Coronary artery (tissue), 2 donors: ENCODE measurements around the gene IRS2.

Experiments
- DNase-seq: peaks from one replicate; pipeline ENCODE4 v3.0.0-alpha.2; 2017; ENCODE audit warnings: low spot score
- H3K27ac ChIP-seq, 2 donors: fragments of 200-600 bp; sonication (generic); one replicate each; pipeline ENCODE4 v1.5.1; 2016 to 2019
- H3K4me3 ChIP-seq: fragments of 200-600 bp; sonication (generic); 2 replicates; pipeline ENCODE4 v1.5.1; 2016; ENCODE audit warnings: mild to moderate bottlenecking, moderate library complexity
- CTCF ChIP-seq: fragments of 200-600 bp; sonication (generic); IDR thresholded peaks from one replicate; pipeline ENCODE4 v1.5.1; 2019; ENCODE audit warnings: antibody characterized with exemption

The IRS2 gene

GRCh38 chr13:109788372-109789111 is 2.2 kb upstream of the IRS2 start:
- no peak for TF ChIP-seq CTCF
- no peak for DNase-seq
- Histone ChIP-seq H3K4me3 (peak overlapping the region; percentile 39), H3K27ac (peak overlapping the region; percentile 70 to 92)

GRCh38 chr13:109787135-109787954 is 962 bp upstream of the IRS2 start:
- Histone ChIP-seq H3K27ac (peak overlapping the region; percentile 92 to 99), H3K4me3 (peak overlapping the region; percentile 85)
- DNase-seq = peak; percentile 78
- TF ChIP-seq CTCF = no peak

- no peak for DNase-seq
- peak overlapping the region; percentile 85 for H3K4me3 ChIP-seq
- no peak for TF ChIP-seq CTCF
- H3K27ac ChIP-seq = peak overlapping the region; percentile 91 to 99
Measured at GRCh38 chr13:109785892-109786450, 412 bp downstream of the IRS2 start.

GRCh38 chr13:109785141-109785891 is 1.1 kb downstream of the IRS2 start:
- DNase-seq = peak; percentile 78
- Histone ChIP-seq H3K4me3 (peak overlapping the region; percentile 85), H3K27ac (peak overlapping the region; percentile 91 to 99)
- TF ChIP-seq CTCF = no peak

GRCh38 chr13:109784590-109785140 is 1.7 kb downstream of the IRS2 start:
- DNase-seq = no peak
- peak; percentile 58 for TF ChIP-seq CTCF
- peak overlapping the region; percentile 85 for H3K4me3 ChIP-seq
- peak overlapping the region; percentile 91 to 99 for H3K27ac ChIP-seq

GRCh38 chr13:109783815-109784589 is 2.4 kb downstream of the IRS2 start:
- no peak for TF ChIP-seq CTCF
- peak overlapping the region; percentile 68 to 99 for H3K27ac ChIP-seq
- DNase-seq = peak; percentile 77
- peak overlapping the region; percentile 85 for H3K4me3 ChIP-seq
